Measurements from ENCODE around the gene KRTAP5-7.
"Not testable (repeated sequence)": the region's sequence is repeated elsewhere in the genome, so short reads cannot be mapped to it uniquely, and the experiment has no call there.

KRTAP5-7 gene

DNA sequence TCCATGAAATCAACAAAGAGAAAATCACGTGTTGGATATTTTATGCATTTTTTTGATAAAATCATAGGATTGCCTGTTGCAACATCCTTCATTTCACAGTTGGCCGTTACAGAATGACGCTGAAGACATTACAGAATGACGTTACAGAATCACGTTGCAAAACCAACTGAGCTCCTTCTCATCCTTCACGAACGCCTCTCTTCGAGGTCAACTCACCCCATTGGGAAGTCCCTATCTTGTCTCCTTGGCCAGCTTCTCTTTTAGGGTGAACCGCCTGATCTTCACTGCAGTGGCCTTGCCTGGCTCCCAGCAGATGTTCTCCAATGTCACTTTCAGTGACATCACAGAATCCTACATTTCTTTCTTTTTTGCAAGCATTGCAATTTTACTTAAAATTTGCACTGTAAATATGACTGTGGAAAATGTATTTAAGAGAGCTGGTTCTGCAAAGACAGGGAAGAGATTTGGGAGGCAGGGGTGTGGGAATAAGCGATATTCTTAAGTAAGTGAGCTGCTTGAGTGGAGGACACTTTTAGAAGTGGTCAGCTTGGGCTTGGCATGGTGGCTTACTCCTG, 5.1 kb downstream of the KRTAP5-7 start:
- DNase-seq (ENCODE audit: low read depth in 2 of 2): no peak

DNA sequence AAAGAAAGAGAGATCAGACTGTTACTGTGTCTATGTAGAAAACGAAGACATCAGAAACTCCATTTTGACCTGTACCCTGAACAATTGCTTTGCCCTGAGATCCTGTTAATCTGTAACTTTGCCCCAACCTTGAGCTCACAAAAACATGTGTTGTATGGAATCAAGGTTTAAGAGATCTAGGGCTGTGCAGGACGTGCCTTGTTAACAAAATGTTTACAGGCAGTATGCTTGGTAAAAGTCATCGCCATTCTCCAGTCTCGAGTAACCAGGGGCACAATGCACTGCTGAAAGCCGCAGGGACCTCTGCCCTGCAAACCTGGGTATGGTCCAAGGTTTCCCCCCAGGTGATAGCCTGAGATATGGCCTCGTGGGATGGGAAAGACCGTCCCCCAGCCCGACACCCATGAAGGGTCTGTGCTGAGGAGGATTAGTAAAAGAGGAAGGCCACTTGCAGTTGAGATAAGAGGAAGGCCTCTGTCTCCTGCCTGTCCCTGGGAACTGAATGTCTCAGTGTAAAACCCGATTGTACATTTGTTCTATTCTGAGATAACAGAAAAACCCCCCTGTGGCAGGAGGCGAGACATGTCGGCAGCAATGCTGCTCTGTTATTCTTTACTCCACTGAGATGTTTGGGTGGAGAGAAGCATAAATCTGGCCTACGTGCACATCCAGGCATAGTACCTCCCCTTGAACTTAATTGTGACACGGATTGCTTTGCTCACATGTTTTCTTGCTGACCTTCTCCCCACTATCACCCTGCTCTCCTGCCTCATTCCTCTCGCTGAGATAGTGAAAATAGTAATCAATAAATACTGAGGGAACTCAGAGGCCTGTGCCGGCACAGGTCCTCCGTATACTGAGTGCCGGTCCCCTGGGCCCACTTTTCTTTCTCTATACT, 7.9 kb downstream of the KRTAP5-7 start:
- DNase-seq (ENCODE audit: low read depth in 2 of 2): not testable (repeated sequence)

DNA sequence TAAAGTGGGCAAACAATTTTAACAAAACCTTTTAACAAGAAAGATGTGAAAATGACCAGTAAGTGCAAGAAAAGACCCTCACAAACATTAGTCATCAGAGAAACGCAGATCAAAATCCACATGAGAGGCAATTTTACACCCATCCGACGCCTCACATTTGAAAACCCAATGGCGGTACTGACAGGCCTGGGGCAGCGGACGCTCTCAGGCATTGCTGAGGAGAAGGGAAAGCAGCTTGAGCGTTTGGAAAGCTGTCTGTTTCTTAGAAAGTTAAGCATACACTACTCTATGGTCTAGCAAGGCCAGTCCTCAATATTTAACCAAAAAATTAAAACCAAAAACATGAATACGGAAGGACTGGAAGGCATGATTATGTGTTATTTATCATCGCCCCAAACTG, 8.8 kb downstream of the KRTAP5-7 start:
- DNase-seq (ENCODE audit: low read depth in 2 of 2): no peak

DNA sequence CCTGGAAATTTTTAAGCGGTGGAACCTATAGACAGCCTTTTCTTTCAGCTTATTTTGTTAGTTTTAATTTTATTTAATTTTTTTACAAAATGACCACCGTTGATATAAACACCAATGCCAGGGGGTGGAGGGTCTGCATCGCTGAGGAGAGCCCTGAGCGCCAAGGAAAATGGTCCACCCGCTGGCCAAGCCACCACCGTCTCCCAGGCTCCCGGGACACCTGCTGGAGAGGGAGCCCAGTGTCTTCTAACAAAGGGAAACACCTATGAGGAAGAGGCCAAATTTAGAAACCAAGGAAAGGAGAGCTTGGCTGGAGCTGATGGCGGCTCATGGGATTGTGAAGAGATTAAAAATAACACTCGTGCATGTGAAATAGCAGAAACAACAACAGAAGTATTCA, 10.5 kb downstream of the KRTAP5-7 start:
- DNase-seq (ENCODE audit: low read depth in 2 of 2): no peak

DNA sequence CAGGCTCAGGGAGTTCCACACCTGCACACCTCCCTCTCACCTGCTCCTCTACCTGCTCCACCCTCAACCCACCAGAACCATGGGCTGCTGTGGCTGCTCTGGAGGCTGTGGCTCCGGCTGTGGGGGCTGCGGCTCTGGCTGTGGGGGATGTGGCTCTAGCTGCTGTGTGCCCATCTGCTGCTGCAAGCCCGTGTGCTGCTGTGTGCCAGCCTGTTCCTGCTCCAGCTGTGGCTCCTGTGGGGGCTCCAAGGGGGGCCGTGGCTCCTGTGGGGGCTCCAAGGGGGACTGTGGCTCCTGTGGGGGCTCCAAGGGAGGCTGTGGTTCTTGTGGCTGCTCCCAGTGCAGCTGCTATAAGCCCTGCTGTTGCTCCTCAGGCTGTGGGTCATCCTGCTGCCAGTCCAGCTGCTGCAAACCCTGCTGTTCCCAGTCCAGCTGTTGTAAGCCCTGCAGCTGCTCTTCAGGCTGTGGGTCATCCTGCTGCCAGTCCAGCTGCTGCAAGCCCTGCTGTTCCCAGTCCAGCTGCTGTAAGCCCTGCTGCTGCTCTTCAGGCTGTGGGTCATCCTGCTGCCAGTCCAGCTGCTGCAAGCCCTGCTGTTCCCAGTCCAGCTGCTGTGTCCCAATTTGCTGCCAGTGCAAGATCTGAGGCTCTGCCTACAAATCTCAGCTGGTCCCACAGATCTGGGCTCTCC, 11.1 kb downstream of the KRTAP5-7 start, which contains the start of gene KRTAP5-8:
TSS of gene KRTAP5-8 (plus strand) at position 49 of the 689 bp plus-strand sequence. CDS start at position 80, 31 bp downstream.
- not testable (repeated sequence) for DNase-seq (ENCODE audit: low read depth in 2 of 2)

DNA sequence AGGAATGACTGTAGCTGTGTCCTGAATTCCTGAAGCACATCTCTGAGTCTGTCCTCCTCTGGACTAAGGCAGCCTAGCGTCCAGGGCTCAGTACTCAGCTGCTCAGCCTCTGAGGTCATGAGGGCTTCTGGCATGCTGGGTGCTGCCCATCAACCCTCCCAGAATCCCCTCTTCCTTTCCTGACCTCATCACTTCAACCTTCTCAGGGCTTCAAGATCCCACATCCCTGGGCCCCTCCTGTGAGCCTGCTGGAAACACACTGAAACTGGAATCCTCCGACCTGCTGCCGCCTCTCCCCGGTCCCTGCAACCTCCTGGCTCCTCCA, 11.6 kb downstream of the KRTAP5-7 start:
- DNase-seq (ENCODE audit: low read depth in 2 of 2): no peak

DNA sequence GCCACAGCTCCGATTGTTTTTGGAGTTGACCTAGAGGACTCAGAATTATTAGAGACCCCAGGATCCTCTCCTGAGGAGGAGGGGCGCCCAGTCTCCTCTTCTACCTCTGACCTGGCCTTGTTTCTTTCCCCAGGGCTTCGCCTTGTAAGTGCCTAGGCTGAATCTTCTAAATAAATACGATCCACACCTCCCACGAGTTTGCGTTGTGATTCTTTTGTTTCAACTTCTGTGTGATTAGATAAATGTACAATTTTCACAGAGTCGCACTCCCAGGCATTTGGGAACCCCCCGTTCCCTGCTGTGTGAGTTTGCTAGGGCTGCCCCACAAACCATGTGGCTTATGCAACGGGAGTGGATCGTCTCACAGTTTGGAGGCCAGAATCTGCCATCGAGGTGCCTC, 11.9 kb downstream of the KRTAP5-7 start:
- DNase-seq (ENCODE audit: low read depth in 2 of 2): no peak

DNA sequence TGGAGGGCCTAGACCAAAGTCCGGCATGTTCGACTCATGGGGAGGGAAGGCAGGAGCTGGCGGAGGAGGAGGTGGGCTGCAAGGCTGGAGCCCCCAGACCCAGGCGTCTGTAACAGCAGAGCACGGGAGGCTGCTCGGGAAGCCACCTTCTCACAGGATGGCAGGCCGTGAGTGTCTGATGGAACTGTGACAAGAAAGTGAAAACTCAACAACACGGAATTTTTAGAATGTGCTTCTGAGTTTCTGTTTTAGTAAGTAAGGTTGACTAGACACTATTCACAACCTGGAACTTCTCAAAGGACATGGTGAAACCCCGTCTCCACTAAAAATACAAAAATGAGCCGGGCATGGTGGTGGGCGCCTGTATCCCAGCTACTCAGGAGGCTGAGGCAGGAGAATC, 12.9 kb downstream of the KRTAP5-7 start:
- DNase-seq (ENCODE audit: low read depth in 2 of 2): not testable (repeated sequence)

DNA sequence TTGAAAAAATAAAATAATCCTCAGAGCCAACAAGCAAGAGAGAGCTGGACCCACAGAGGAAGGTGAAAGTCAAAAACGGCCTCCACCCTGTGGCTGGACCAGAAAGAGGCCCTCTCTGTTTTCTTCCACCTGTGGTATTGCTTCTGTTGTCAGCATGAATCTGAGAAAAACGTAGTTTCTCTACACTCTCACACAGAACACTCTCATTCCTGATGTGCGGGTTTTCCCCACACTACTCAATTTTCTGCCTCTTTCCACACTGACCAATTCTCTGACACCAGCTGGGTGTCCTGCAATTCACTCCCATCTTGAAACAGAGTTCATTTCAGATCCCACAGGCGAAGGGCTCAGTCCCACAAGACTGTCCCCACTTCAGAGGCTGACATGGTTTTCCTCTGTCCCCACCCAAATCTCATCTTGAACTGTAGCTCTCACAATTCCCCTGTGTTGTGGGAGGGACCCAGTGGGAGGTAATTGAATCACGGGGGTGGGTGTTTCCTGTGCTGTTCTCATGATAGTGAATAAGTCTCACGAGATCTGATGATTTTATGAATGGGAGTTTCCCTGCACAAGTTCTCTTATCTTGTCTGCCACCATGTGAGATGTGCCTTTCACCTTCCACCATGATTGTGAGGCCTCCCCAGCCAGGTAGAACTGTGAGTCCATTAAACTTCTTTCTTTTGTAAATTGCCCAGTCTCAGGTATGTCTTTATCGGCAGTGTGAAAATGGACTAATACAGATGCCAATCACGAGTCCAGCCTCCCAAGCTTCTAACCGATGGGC, 13.6 kb downstream of the KRTAP5-7 start:
- DNase-seq (ENCODE audit: low read depth in 2 of 2): not testable (repeated sequence)

DNA sequence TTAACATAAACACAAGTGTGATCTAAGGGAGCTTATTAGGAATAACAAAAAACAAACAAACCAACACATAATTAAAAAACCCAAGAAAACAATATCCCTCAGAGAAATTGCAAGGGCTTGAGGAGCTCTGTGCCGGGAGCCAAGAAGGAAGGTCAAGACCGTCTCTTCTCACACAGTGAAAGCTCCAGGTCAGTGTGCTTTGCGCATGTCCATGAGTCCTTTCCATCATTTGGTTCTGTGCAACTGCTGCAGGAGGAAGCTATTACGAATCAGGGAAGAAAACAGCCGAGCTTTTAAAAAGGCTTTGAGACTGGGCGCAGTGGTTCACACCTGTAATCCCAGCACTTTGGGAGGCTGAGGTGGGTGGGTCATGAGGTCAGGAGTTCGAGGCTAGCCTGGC, 15.3 kb downstream of the KRTAP5-7 start:
- no peak for DNase-seq (ENCODE audit: low read depth in 2 of 2)

DNA sequence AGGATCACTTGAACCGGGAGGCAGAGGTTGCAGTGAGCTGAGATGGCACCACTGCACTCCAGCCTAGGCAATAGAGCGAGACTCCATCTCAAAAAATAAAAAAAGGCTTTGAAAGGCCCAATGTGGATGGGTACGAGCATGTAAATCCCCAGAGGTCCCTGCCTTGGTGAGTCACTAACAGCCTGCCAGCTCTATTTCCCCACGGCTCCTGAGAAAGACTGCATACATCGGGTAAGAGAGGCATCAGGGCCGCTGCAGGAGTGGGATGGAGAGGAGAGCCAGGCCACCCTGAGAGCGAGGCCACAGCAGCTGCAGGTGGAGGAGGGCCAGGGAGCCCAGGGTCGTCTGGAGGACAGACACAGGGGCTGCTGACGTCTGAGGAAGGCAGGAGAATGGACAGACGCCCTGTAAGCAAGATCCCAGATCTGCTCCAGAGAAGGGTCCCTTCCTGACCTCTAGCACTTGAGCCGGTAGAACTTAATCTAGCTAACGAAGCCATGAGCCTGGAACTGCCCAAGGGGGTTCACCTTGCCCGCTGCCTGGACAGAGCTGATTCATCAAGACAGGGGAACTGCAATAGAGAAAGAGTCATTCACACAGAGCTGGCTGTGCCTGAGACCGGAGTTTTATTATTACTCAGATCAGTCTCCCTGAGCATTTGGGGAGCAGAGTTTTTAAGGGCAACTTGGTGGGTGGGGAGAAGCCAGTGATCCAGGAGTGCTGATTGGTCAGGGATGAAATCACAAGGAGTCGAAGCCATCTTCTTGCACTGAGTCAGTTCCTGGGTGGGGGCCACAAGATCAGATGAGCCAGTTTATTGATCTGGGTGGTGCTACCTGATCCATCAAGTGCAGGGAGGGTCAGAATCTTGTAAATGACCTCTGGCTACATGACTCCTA, 16.1 kb downstream of the KRTAP5-7 start:
- DNase-seq (ENCODE audit: low read depth in 2 of 2): no peak

DNA sequence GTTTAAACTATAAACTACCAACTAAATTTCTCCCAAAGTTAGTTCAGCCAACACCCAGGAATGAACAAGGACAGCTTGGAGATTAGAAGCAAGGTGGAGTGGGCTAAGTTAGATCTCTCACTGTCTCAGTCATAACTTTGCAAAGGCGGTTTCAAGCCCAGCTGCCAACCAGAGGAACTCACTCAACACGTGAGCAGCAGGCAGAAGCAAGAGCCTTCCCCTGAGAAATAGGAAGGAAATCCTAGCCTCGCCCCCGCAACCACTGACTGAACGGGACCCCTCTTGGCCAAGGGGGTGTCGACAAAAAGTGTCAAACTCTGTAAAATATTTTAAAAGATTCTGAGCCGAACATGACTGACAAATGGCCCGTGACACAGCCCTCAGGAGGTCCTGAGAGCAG, 16.8 kb downstream of the KRTAP5-7 start:
- DNase-seq (ENCODE audit: low read depth in 2 of 2): no peak

DNA sequence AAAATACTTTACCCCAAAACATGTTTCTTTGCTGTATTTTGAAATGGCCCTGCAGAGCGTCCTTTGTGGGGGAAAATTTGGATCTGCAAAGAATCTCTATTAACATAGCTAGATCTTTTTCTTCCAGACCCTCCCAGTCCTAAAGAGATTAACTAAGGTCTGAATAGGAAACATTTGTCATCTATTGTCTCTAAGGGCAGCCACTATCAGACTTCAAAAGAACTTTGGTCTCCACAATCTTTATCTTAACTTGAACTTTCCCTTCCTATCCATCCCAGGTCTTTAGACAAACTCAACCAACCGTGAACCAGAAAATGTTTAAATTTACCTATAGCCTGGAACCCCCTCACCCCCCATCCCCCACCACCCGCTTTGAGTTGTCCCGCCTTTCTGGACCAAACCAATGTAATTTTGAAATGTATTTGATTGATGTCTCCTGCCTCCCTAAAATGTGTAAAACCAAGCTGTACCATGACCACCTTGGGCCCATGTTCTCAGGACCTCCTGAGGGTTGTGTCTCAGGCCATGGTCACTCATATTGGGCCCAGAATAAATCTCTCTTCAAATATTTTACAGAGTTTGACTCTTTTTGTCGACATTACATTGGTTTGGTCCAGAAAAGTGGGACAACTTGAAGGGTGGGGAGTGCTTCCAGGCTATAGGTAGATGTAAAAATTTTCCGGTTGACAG, 17.6 kb downstream of the KRTAP5-7 start:
- DNase-seq (ENCODE audit: low read depth in 2 of 2): no peak

DNA sequence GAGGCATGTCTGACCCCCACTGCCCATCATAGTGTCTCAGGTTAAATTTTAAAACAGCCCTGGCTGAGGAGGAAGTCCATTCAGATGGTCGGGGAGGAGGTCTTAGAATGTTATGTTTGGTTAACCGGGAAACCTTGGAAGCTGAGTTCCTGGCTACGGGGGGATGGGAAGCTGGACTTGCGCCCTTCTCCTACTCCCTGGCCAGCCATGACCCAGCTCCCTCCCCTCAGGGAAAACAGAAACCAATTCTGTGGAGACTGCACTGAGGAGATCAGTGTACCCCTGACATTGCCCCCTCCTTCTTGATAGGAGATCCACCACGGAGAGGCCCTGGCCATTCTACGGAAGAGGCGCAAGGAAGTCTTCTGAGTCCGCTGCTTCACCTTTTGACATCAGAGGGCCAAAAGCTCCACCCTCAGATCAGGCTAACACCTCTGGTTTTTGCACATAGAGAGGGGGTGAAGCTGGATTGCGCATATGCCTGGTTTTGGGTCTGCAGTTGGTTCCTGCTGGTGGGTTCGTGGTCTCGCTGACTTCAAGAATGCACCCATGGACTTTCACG, 18.4 kb downstream of the KRTAP5-7 start:
- no peak for DNase-seq (ENCODE audit: low read depth in 2 of 2)

DNA sequence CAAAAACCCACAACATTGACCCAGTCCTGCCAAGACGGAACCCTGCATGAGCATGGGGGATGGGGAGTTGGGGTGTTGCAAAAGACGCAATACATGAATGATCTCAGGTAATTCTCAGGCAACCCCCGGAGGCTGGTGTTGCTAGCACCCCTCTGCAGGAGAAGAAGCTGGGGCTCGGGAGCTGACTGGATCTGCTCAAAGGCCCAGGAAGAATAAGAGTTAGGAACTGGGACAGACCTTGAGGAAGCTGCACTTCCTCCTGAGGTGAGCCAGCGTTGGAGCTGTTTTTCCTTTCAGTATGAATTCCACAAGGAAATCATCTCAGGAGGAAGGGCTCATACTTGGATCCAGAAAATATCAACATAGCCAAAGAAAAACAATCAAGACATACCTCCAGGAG, 21.1 kb downstream of the KRTAP5-7 start, which contains the start of gene KRTAP5-9:
TSS of gene KRTAP5-9 (plus strand) at position 301 of the 400 bp plus-strand sequence. CDS start 238 bp downstream, outside the sequence.
- no peak for DNase-seq (ENCODE audit: low read depth in 2 of 2)

DNA sequence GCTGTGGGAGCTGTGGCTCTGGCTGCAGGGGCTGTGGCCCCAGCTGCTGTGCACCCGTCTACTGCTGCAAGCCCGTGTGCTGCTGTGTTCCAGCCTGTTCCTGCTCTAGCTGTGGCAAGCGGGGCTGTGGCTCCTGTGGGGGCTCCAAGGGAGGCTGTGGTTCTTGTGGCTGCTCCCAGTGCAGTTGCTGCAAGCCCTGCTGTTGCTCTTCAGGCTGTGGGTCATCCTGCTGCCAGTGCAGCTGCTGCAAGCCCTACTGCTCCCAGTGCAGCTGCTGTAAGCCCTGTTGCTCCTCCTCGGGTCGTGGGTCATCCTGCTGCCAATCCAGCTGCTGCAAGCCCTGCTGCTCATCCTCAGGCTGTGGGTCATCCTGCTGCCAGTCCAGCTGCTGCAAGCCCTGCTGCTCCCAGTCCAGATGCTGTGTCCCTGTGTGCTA, 21.7 kb downstream of the KRTAP5-7 start:
- DNase-seq (ENCODE audit: low read depth in 2 of 2): no peak

DNA sequence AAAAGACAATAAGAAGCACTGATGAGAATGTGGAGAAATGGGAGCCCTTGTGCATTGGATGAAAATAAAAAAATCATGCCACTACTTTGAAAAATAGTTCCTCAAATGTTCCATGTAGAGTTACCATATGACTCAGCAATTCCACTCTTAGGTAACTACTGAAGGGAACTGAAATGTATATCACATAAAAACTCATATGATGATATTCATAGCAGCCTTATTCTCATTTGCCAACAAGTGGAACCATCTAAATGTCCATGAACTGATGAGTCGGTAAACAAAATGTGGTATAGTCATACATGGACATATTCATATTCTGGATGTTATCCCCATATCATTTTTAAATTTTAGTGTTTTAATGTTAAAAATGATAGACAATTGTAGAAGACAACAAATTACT, 24.6 kb downstream of the KRTAP5-7 start:
- no peak for DNase-seq (ENCODE audit: low read depth in 2 of 2)

DNA sequence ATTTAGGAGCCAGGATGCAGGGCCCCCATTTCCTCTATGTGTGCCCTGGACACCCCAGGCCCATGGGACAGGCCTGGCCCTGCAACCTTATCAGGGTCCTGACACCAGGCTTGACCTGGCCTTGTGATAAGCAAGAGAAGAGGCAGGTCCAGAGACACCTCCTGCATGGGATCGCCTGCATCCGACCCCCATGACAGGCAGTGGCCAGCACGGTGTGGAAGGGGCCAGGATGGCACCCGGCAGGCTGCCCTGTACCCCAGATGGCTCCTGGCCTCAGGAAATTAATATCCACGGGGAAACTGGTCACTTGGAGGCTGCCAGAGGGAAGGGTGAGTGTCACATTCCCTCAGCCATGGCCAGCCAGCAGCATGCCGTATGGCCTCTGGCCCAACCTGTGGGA, 27.9 kb downstream of the KRTAP5-7 start:
- DNase-seq (ENCODE audit: low read depth in 2 of 2): no peak

DNA sequence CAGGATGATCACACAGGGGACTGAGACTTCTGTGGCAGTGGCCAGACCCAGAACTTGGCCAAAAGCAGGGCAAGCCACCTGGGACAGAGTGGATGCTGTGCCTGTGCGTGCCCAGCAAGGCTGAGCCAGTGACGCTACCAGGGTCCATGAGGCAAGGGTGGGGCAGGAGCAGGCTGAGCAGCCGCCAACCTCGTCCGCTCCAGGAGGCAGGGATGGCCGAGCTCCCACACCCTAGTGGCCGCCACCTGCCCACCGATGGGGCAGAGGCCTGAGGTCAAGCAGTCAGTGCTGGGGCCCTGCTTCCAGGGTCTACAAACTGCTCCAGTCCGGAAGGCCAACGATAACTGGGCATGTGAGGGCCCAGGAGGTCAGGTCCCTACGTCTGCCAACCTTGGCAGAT, 28.4 kb downstream of the KRTAP5-7 start:
- no peak for DNase-seq (ENCODE audit: low read depth in 2 of 2)

DNA sequence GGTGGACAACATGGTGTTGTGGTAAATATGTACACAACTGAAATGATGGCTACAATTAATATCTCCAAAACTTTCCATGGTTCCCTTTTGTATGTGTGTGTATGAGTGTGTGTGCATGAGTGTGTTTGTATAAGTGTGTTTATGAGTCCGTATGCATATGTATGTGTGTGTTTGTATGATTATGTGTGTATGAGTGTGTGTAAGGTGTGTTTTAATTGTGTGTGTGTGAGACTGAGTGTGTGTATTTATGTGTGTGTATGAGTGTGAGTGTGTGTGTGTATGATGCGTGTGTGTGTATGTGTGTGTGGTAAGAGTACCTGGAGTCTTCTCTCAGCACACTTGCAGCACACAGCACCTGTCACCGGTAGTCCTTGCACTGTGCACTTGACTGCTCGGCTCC, 29.0 kb downstream of the KRTAP5-7 start:
- DNase-seq (ENCODE audit: low read depth in 2 of 2): no peak

Measured in stimulated activated CD8-positive, alpha-beta memory T cell treated with anti-CD3 and anti-CD28 coated beads, Interleukin-15, amount 100 ng/mL, for 4 hours (primary cell).